Raji (cell line): ENCODE results near the gene NXPH2.

Source experiments
- POLR2A ChIP-seq: IDR thresholded peaks from 2 replicates; pipeline ENCODE4 v1.6.1; 2011; ENCODE audit warnings: low read depth, low read length, control low read depth; ENCODE audit not compliant: insufficient read depth

NXPH2 gene

DNA sequence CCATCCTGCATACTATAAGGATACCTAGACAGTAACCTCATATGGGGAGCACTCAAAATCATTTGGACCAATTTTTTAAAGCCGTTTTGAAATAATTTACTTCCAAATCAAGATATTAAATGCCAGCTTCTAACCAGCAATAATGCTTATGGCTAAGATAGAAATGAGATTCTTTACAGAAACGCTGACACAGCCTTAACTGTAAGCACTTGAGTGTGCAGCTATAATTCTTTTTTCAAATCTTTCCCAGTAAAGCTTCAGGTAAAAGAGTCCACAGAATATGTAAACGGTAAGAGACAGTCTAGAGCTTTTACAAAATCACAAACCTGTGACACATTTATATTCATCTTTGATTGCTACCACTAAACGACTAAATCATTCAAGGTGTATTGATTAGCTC lies 4.5 kb downstream of the NXPH2 start:
- TF ChIP-seq POLR2A: no peak

GRCh38 chr2:138771534-138771933 lies 8.7 kb downstream of the NXPH2 start:
- no peak for TF ChIP-seq POLR2A

DNA sequence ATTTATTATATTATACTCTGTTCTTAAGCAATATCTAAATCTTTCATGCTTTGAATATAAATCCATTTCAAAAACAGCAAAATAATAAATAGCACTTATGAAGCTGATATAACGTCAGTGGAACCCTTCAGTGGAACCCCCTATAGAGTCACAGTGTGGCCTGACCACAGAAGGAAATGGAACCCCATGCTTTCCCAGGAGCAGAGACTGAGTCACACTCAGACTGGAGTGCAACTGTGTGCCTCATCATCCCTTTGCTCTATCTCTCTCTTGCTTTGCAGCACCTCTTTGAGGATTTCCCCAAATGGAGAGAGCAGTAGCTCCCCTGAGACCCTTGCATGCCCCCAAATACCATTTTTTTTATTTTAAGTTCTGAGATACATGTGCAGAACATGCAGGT lies 13.1 kb downstream of the NXPH2 start:
- TF ChIP-seq POLR2A: no peak

DNA sequence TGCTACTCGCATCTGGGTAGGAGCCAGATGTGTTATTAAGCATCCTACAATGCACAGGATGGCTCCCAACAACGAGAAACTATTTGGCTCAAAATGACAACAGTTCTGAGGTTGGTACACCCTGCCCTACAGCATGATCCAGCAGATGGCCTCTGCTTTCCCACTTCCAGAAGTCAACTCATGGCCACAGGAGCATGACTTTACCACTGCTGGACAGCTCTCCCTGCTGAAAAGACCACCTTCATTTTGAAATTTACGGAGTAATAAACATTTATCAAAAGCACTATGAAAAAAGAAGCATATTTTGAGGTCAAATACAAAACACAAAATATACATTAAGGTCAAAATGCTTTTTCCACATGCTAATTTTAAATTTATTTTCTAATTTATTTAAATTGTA lies 13.7 kb downstream of the NXPH2 start:
- TF ChIP-seq POLR2A: no peak

DNA sequence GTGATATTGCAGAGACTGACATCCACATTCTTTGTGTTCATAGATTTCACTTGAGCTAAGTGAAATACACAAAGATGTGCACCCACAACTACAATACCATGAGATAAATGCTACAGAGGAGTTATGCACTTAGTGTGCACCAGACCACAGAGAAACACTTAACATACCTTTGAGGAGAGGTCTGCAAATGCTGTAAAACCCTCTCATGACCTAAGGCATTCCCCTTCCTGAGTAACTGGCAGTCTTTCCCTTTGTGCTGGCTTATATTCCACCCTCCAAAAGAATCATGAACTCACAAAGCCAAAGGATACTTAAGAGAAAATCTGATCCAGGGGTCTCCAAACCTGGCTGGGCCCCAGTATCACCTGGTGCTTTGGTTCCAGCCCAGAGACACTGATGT lies 16.2 kb downstream of the NXPH2 start:
- TF ChIP-seq POLR2A: no peak

GRCh38 chr2:138762533-138762932 lies 17.7 kb downstream of the NXPH2 start:
- no peak for TF ChIP-seq POLR2A

DNA sequence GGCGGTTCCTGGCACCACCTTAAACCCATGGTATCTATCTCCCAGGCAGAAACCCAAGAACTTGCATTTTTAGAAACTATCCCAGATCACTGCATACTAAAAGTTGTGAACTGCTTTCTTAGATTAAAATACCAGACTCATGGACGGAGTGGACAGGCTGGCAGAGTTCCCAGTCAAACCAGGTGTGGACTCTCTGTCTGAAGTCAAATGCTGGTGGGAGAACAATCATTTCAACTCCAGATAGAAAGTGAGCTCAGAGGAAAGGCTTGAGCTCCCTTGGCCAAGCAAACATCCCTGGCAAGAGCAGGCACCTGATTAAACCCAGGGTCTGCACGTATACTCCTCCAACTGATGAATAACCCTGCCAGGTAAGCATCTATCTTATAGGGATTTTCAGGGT lies 19.5 kb downstream of the NXPH2 start:
- no peak for TF ChIP-seq POLR2A

GRCh38 chr2:138757384-138757783 lies 22.8 kb downstream of the NXPH2 start:
- TF ChIP-seq POLR2A: no peak

DNA sequence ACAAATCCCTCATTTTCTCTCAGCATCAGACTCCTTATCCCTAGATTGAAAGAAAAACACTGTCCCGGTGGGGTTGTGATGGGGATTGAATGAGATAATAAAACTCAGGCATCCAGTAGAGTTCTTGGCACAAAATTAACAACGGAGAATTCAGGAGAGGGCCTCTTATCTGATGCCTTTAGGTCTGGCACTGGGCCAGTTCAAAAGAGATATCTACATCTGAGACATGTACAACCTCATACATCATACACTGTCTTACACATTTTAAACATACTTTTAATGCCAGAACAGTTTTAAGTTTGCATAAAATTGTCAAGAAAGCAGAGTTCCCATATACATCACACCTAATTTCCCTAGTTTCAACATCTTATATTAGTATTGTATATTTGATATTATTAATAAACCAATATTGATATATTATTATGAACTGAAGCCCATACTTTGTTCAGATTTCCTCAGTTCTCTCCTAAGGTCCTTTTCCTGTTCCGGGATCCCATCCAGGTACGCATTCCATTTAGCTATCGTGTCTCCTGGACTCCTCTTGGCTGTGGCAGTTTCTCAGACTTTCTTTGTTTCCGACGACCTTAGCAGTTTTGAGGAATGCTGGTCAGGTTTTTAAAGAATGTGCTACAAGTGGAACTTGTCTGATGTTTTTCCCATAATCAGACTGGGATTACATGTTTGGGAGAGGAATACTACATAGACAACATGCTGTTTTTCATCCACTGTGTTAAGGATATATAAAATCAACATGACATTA lies 27.8 kb downstream of the NXPH2 start:
- no peak for TF ChIP-seq POLR2A

- no peak for TF ChIP-seq POLR2A
Measured at GRCh38 chr2:138744713-138745112, 35.5 kb downstream of the NXPH2 start.

GRCh38 chr2:138742441-138743057 lies 37.6 kb downstream of the NXPH2 start:
- TF ChIP-seq POLR2A: no peak

GRCh38 chr2:138741851-138742250 lies 38.3 kb downstream of the NXPH2 start:
- TF ChIP-seq POLR2A: no peak

DNA sequence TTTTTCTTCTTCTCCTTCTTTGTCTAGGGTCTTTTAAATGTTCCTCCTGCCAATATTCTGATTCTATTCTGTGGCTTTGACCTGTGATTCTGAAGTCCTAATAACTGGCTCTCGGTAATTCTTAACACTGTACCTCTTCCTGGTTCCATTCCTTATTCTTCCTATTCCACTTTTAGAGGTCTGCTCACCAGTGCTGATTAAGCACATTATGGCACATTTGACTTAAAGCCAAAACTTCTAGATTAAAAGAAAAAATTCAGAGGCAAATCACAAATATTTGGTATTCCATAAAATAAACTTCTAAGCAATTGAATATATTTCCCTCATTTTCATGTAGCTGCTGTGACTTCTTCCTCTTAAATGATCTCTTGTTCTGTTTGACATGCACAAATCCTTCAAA lies 47.5 kb downstream of the NXPH2 start:
- TF ChIP-seq POLR2A: no peak

DNA sequence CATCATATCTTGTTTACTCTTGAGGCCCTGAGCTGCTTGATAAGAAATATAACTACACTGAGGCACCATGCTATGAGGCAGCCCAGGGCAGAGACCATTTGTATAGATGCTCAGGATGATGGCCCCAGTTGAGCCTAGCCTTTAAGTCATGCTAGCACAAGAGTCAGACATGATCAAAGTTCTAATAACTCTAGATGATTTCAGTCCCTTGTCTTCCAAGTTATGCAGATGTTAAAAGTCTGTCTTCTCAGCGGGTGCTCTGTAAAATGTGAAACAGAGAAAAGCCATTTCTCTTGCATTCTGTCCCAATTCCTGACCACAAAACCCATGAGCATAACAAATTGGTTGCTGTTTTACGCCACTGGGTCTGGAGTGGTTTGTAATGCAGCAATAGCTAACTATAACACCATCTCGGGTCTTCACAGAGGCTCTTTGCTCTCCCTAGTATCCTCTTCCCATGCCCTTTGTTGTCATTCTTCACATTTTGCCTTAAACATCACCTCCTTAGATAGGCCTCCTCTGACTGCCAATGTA lies 49.6 kb downstream of the NXPH2 start:
- TF ChIP-seq POLR2A: no peak

DNA sequence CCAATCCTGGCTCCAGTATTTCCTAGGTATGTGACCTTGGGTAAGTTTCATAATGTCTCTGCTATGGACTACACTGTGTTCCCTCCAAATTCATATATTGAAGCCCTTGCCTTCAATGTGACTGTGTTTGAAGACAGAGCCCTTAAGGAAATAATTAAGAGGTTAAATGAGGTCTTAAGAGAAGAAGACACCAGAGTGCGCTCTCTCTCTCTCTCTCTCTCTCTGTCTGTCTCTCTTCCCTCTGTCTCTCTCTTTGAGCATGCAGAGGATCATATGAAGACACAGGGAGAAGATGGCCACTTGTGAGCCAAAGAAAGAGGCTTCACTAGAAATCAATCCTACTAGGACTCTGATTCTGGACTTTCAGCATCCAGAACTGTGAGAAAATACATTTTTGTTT lies 52.2 kb downstream of the NXPH2 start:
- TF ChIP-seq POLR2A: no peak

GRCh38 chr2:138726681-138727080 lies 53.5 kb downstream of the NXPH2 start:
- no peak for TF ChIP-seq POLR2A
